ENCODE data around the gene ARHGAP42.

DNA sequence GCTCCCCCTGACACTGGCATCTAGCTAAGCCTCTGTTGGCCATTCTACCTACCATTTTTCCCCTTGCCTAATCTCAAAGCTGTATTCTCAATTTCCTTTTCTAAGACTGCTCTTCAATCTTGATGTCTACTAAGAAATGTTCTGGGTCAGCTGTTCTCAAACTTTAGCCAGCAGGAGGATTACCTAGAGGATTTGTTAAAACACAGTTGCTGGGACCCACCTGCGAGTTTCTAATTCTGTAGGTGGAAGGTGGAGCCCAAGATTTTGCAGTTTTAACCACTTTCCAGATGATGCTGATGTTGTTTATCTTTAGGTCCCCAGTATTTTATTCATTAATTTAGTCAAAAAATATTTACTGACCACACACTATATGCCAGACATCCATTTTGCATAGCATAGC is 9.3 kb upstream of the ARHGAP42 start:
- TF ChIP-seq, protein P1, sequence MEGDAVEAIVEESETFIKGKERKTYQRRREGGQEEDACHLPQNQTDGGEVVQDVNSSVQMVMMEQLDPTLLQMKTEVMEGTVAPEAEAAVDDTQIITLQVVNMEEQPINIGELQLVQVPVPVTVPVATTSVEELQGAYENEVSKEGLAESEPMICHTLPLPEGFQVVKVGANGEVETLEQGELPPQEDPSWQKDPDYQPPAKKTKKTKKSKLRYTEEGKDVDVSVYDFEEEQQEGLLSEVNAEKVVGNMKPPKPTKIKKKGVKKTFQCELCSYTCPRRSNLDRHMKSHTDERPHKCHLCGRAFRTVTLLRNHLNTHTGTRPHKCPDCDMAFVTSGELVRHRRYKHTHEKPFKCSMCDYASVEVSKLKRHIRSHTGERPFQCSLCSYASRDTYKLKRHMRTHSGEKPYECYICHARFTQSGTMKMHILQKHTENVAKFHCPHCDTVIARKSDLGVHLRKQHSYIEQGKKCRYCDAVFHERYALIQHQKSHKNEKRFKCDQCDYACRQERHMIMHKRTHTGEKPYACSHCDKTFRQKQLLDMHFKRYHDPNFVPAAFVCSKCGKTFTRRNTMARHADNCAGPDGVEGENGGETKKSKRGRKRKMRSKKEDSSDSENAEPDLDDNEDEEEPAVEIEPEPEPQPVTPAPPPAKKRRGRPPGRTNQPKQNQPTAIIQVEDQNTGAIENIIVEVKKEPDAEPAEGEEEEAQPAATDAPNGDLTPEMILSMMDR (IDR thresholded peaks at IDR 0.05; ENCODE audit: low read length) = no peak
- TF ChIP-seq EZH2 (IDR thresholded peaks at IDR 0.05; ENCODE audit: borderline replicate concordance, low read length) = no peak

Measured in OCI-LY1 (cell line).